NB4 (cell line): ENCODE results near the gene JAK2.
"Not testable (repeated sequence)": the region's sequence is repeated elsewhere in the genome, so short reads cannot be mapped to it uniquely, and the experiment has no call there.

Experiments
- DNase-seq: peaks from one replicate; pipeline ENCODE4 v3.0.0; 2010; ENCODE audit warnings: low read depth
- H3K4me3 ChIP-seq: one replicate; pipeline ENCODE4 v1.5.1; 2011; ENCODE audit warnings: mild to moderate bottlenecking, low read depth, low read length, moderate library complexity
- CTCF ChIP-seq: IDR thresholded peaks from one replicate; pipeline ENCODE4 v1.5.1; 2012; ENCODE audit warnings: low read depth, low read length
- MAX ChIP-seq: IDR thresholded peaks from 2 replicates; pipeline ENCODE4 v1.6.1; 2011; ENCODE audit warnings: low read depth, low read length
- MYC ChIP-seq: IDR thresholded peaks from 2 replicates; pipeline ENCODE4 v1.6.1; 2011; ENCODE audit warnings: low read depth, low read length
- POLR2A ChIP-seq: IDR thresholded peaks from 2 replicates; pipeline ENCODE4 v1.6.1; 2011; ENCODE audit warnings: mild to moderate bottlenecking; ENCODE audit not compliant: insufficient read length; ENCODE audit errors: extremely low read depth

The JAK2 gene

GRCh38 chr9:5015934-5016333 is 30.9 kb downstream of the JAK2 start:
- TF ChIP-seq CTCF: no peak
- no peak for TF ChIP-seq MAX
- no peak for TF ChIP-seq MYC
- no peak for TF ChIP-seq POLR2A
- no peak for DNase-seq
- no peak overlapping the region for H3K4me3 ChIP-seq

- no peak for DNase-seq
- no peak overlapping the region for H3K4me3 ChIP-seq
- no peak for TF ChIP-seq MAX
- no peak for TF ChIP-seq MYC
- TF ChIP-seq POLR2A: no peak
- TF ChIP-seq CTCF: no peak
Measured at GRCh38 chr9:5025416-5025815, 40.3 kb downstream of the JAK2 start.

- not testable (repeated sequence) for DNase-seq, H3K4me3 ChIP-seq
Measured at GRCh38 chr9:5031941-5032340, 46.9 kb downstream of the JAK2 start.

- TF ChIP-seq MAX: no peak
- no peak for TF ChIP-seq CTCF
- TF ChIP-seq MYC: no peak
- no peak for TF ChIP-seq POLR2A
- no peak overlapping the region for H3K4me3 ChIP-seq
- DNase-seq: no peak
Measured at GRCh38 chr9:5040730-5041389, 55.8 kb downstream of the JAK2 start.

- no peak for DNase-seq
- no peak overlapping the region for H3K4me3 ChIP-seq
- TF ChIP-seq CTCF (no peak), MYC (no peak), MAX (no peak), POLR2A (no peak)
Measured at GRCh38 chr9:5041390-5042115, 56.5 kb downstream of the JAK2 start.

GRCh38 chr9:5042661-5043178 is 57.6 kb downstream of the JAK2 start:
- TF ChIP-seq MAX (no peak), POLR2A (no peak), MYC (no peak), CTCF (no peak)
- no peak for DNase-seq
- H3K4me3 ChIP-seq: no peak overlapping the region
